Adrenal gland (tissue), 5 donors: ENCODE data around the gene PIN4.

Experiments
- POLR2A ChIP-seq, 2 donors: fragments of 450-650 bp; IDR thresholded peaks; one replicate each; pipeline ENCODE4 v1.6.1; 2017; ENCODE audit warnings: antibody characterized with exemption in 2 of 2, mild to moderate bottlenecking in 2 of 2, moderate library complexity in 1 of 2
- TF ChIP-seq, protein P1 (sequence below), 6 experiments: fragments of 450-650 bp in 4 of 6; fragments of 200-600 bp in 2 of 6; sonication (generic) in 1 of 6; IDR thresholded peaks; 1 replicate in 5 of 6; 2 replicates in 1 of 6; pipeline versions ENCODE4 v1.5.1 to v1.8.0; 2016 to 2021; ENCODE audit warnings: antibody characterized with exemption in 6 of 6, mild to moderate bottlenecking in 2 of 6, moderate library complexity in 1 of 6
- donor health status: DM: no; HTN: no; CAD: no.

DNA sequence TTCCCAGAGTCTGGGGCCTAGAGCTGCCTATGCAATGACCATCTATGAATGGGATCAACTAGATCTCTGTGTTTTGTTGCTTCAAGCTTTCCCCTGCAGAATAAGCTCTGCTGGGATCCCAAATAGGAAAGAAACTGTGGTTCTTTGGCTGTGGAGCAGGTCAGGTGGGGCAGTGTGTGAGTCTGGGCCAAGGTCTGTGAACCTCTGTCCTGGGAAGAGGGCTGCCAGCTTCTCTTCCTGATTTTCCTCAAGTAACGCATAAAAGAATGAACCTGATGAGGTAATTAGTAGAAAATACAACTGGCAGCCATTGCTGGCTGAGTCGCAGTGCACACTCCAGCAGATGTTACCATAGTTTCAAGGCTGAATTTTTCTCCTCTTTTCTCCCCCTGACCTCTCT lies 4.6 kb upstream of the PIN4 start:
- no peak for TF ChIP-seq POLR2A (IDR thresholded peaks at IDR 0.05)
- TF ChIP-seq, protein P1, sequence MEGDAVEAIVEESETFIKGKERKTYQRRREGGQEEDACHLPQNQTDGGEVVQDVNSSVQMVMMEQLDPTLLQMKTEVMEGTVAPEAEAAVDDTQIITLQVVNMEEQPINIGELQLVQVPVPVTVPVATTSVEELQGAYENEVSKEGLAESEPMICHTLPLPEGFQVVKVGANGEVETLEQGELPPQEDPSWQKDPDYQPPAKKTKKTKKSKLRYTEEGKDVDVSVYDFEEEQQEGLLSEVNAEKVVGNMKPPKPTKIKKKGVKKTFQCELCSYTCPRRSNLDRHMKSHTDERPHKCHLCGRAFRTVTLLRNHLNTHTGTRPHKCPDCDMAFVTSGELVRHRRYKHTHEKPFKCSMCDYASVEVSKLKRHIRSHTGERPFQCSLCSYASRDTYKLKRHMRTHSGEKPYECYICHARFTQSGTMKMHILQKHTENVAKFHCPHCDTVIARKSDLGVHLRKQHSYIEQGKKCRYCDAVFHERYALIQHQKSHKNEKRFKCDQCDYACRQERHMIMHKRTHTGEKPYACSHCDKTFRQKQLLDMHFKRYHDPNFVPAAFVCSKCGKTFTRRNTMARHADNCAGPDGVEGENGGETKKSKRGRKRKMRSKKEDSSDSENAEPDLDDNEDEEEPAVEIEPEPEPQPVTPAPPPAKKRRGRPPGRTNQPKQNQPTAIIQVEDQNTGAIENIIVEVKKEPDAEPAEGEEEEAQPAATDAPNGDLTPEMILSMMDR (IDR thresholded peaks at IDR 0.05): no peak
